HG03060 (cell line): ENCODE results near the gene DPYD.

ENCODE experiments used
- ATAC-seq: cut with Tn5 transposase; IDR thresholded peaks from one replicate; pipeline ENCODE4 v1.9.1; 2021; ENCODE audit warnings: low read depth, moderate number of reproducible peaks; ENCODE audit not compliant: unreplicated experiment

The DPYD gene

GRCh38 chr1:97084546-97084945 is 836.3 kb downstream of the DPYD start:
- ATAC-seq, result no peak

- no peak for ATAC-seq
These were observed 838.5 kb downstream of the DPYD start for GRCh38 chr1:97082160-97082848.

- ATAC-seq, result no peak
These were observed 842.0 kb downstream of the DPYD start for GRCh38 chr1:97078872-97079271.

DNA sequence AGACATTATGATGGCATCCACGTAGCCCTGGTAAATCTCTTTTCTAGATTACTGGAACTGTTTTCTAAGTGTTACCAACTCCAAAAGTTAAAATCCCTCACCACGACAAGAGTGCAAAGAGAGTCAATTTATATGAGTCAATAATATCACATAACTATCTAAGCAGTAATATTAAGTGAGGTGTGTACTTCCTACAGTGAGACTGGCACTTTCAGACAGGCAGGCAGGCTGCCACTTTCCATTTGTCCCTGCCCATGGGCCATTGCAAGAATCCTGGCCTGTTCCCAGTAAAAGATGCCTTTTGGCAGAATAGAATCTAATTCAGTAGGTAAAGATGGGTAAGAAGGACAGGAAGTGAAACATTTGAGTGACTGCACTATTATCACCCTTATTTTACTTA is 843.6 kb downstream of the DPYD start:
- no peak for ATAC-seq

DNA sequence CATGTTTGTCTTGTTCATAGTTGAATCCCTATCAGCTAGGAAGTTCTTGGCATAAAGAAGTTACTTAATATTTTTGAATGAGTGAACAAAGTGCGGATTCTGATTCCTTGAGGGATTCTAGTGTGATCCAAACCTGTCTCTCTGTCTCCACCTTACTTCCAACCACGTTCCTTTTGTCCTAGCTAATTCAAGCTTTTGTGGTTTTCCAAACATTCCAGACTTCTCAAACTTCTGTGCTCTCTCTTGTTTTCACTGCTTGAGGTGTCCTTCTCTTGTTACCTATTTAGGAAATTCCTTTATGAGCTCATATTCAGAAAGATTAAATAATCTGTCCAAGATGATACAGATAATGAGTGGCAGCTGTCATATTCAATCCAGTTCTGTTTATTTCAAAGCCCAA is 846.1 kb downstream of the DPYD start:
- no peak for ATAC-seq

- ATAC-seq, result no peak
These were observed 846.9 kb downstream of the DPYD start for GRCh38 chr1:97073936-97074335.

GRCh38 chr1:97073169-97073568 is 847.7 kb downstream of the DPYD start:
- ATAC-seq, result no peak

DNA sequence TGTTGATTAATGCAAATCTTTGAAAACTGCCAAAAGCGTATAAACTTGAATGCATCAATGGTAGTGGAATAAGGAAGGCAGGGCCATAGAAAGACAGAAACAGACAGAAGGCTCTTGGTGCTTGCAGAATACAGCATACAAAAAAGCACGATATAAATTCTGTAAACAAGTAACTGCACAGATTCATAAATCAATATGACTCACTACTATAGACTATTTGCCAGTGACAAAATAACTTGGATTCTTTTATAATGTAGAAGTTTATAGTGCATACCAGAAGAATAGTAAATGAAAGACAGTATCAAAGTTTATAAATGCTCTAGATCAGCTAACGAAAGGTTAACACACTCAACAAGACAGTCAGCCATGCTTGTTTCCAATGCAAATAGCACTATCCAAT is 849.7 kb downstream of the DPYD start:
- ATAC-seq, result no peak

- no peak for ATAC-seq
These were observed 850.5 kb downstream of the DPYD start for GRCh38 chr1:97070376-97070775.

DNA sequence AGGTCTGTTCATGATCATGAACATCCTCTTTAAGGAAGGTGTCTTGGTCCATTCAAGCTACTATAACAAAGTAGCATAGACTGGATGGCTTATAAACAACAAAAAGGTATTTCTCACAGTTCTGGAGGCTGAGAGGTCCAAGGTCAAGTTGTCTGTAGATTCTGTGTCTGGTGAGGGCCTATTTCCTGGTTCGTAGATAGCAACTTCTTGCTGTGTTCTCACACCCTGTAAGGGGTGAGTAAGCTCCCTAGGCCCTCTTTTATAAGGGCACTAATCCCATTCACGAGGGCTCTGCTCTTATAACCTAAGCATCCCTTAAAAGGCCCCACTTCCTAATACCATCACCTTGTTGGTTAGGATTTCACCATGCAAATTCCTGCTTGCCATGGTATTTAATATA is 851.5 kb downstream of the DPYD start:
- ATAC-seq, result no peak

DNA sequence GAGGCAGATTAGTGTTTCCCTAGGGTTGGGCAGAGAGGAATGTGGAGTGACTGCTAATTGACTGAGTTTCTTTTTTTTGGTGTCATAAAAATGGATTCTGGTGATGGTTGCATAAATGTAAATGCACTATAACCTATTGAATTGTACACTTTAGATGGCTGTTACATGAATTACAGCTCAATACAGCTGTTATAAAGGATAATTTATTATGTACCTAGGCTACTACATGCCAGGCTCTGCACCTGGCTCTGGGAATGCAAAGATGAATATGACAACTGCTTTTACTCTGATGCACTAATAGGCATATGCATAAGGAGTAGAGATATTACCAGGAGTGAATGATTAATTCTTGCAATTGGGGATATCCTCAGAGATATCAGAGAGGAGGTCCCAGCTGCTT is 854.0 kb downstream of the DPYD start:
- no peak for ATAC-seq

- ATAC-seq, result no peak
These were observed 857.3 kb downstream of the DPYD start for GRCh38 chr1:97063532-97063931.

DNA sequence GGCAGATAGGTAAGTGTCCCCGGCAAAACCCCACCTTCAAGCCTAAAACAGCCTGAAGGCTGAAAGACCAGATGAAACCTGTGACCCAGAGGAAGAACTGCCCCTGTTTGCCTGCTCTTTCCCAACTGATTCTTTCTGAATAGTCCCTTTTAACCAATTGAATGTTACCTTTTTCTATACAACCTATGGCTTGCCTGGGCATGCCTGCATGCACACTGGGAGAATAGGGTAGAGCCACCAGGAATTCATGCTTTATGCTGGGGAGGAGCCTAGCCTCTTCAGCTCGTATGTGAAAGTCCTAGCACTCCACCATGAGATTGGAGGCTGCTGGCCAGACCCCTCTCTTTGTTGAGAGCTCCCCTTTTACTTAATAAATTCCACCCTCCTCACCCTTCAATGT is 859.2 kb downstream of the DPYD start:
- no peak for ATAC-seq

DNA sequence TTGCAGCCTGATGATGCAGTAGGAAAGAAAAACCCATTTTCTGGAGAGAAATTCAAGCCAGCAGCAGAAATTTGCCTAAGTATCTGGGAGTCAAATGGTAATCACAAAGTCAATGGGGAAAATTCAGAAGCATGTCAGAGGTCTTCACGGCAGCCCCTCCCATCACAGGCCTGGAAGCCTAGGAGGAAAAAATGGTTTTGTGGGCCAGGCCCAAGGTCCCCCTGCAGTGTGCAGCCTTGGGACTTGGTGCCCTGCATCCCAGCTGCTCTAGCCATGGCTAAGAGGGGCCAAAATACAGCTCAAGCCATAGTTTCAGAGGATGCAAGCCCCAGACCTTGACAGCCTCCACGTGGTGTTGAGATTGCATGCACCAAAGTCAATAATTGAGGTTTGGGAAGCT is 864.4 kb downstream of the DPYD start:
- no peak for ATAC-seq

- ATAC-seq, result no peak
These were observed 867.6 kb downstream of the DPYD start for GRCh38 chr1:97053268-97053667.

DNA sequence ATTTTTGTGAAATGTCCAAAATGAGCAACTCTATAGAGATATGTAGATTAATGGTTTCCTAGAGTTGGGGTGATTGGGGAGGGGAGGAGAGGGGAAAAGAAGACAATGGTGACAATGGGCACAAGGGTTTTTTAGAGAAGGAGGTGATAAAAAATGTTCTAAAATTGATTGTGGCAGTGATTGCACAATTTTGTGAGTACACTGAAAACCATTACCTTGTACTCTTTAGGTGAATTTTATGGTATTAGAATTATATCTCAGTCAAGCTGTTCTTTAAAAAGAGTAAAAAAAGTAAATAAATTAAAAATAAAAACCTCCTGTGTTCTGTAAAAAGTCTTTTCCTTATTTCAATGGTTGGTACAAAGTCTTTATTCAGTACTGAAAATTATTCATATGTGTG is 869.0 kb downstream of the DPYD start:
- no peak for ATAC-seq

DNA sequence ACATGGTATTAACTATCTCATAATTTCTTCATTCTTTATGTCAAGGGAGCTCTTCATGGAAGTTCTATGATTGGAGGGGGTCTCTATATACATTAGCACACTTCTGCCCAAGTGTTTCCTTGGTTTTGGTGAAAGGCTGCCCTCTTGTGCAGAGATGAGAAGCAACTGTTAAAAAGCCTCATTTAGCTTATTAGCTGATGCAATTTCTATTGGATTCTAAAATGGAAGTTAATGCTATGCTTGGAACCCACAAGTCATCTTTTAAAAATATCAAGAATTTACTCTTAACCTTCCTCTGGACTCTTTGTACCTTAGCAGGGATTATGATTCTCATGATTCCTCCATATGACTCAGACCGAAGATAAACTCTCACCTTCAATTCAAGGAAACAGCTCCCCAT is 870.3 kb downstream of the DPYD start:
- no peak for ATAC-seq

DNA sequence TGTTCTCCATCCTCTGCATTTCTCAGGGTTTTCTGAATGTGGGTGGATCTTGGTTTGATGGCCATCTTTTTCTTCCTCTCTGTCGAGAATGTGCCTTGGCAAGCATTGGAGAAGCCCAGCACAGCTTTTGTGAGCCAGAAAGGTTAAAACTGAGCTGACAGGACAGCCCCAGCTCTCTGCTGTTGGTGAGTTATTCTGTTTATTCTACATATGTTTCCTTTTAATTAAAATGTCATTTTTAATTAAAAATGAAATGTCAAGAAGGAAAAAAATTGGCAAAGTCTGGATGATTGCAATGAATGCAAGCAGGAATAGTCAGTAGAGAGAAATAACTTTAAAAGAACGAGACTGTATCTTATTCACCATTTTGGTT is 873.4 kb downstream of the DPYD start:
- ATAC-seq, result no peak

GRCh38 chr1:97046765-97047420 is 873.9 kb downstream of the DPYD start:
- no peak for ATAC-seq

GRCh38 chr1:97044159-97044760 is 876.6 kb downstream of the DPYD start:
- ATAC-seq, result no peak

GRCh38 chr1:97042551-97042950 is 878.3 kb downstream of the DPYD start:
- no peak for ATAC-seq

DNA sequence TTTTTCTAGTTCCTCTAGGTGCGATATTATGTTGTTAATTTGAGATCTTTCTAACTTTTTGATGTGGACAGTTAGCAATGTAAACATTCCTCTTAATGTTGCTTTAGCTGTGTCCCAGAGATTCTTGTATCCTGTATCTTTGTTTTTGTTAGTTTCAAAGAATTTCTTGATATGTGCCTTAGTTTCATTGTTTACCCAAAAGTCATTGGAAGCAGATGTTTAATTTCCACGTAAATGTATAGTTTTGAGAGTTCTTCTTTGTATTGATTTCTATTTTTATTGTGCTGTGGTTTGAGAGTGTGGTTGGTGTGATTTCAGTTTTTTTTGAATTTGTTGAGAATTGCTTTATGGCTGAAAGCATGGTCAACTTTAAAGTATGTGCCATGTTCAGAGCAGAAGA is 879.8 kb downstream of the DPYD start:
- ATAC-seq, result no peak
